Retinal pigment epithelial cell (primary cell): Measurements from ENCODE around the gene PCDHGA2.
"Not testable (repeated sequence)": the region's sequence is repeated elsewhere in the genome, so short reads cannot be mapped to it uniquely, and the experiment has no call there.

Experiments used
- DNase-seq: peaks from one replicate; pipeline ENCODE4 v3.0.0-alpha.2; 2010; ENCODE audit warnings: low read depth
- H3K4me3 ChIP-seq: 2 replicates; pipeline ENCODE4 v1.5.1; 2011; ENCODE audit warnings: mild to moderate bottlenecking, low read length, control low read depth, moderate library complexity
- CTCF ChIP-seq: conservative IDR thresholded peaks from 2 replicates; pipeline ENCODE4 v1.5.1; 2011; ENCODE audit warnings: low read depth, low read length, control low read depth, inconsistent platforms

PCDHGA2 gene

GRCh38 chr5:141342773-141343172 is 4.2 kb downstream of the PCDHGA2 start:
- no peak for TF ChIP-seq CTCF
- no peak overlapping the region for H3K4me3 ChIP-seq
- no peak for DNase-seq

- no peak for DNase-seq
- TF ChIP-seq CTCF = peak; percentile 46
- peak within 1 kb of the TSS; percentile 37 for H3K4me3 ChIP-seq
These were observed 4.8 kb downstream of the PCDHGA2 start, which contains the start of gene PCDHGA3 for GRCh38 chr5:141343242-141343952. PCDHGA3 (plus strand) TSS chr5:141343829; CDS start chr5:141344034, 205 bp downstream.

- no peak for DNase-seq
- peak overlapping the region; percentile 37 for H3K4me3 ChIP-seq
- no peak for TF ChIP-seq CTCF
These were observed 5.4 kb downstream of the PCDHGA2 start for GRCh38 chr5:141343953-141344463.

GRCh38 chr5:141345327-141345726 is 6.8 kb downstream of the PCDHGA2 start:
- no peak for TF ChIP-seq CTCF
- H3K4me3 ChIP-seq = no peak overlapping the region
- DNase-seq = no peak

- not testable (repeated sequence) for H3K4me3 ChIP-seq, DNase-seq
These were observed 7.5 kb downstream of the PCDHGA2 start for GRCh38 chr5:141346017-141346416.

GRCh38 chr5:141349917-141350619 is 11.5 kb downstream of the PCDHGA2 start, which contains the start of gene PCDHGB1:
PCDHGB1 (plus strand) TSS chr5:141350099; CDS start chr5:141350261, 162 bp downstream.
- no peak for DNase-seq
- peak; percentile 50 for TF ChIP-seq CTCF
- peak within 1 kb of the TSS; percentile 26 for H3K4me3 ChIP-seq

GRCh38 chr5:141351591-141351990 is 13.0 kb downstream of the PCDHGA2 start:
- DNase-seq = no peak
- no peak for TF ChIP-seq CTCF
- H3K4me3 ChIP-seq = no peak overlapping the region
